GM19455 (cell line): ENCODE measurements around the gene ZKSCAN5.

Experiments
- ATAC-seq: cut with Tn5 transposase; IDR thresholded peaks from one replicate; pipeline ENCODE4 v1.9.1; 2021; ENCODE audit not compliant: unreplicated experiment

ZKSCAN5 gene

GRCh38 chr7:99504603-99505323 lies at the start of gene ZKSCAN5:
ZKSCAN5 (plus strand) TSS chr7:99504662; CDS start chr7:99506045, 1,383 bp downstream.
- ATAC-seq = peak; percentile 79

DNA sequence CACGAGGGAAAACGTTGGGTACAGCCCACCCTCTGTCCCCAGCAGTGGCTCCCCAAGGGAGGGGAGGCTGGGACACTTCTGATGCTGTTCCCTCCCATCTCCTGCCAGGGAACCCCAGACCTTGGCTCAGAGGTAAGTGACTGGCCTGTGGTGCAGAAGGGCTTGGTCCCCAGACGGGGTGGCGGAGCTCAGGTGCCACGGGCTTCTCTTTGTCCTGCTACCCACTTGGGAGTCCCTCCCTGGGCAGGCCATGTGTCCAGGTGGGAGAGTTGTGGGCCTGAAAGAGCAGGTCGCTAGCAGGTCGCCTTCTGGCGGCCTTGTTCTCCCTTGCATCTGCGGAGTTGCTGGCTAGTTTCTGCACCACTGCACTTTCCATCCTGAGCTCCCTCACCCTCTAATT lies 48.6 kb upstream of the ZKSCAN5 start:
- ATAC-seq = no peak

- ATAC-seq = no peak
These were observed 48.2 kb upstream of the ZKSCAN5 start for GRCh38 chr7:99456288-99456687.

DNA sequence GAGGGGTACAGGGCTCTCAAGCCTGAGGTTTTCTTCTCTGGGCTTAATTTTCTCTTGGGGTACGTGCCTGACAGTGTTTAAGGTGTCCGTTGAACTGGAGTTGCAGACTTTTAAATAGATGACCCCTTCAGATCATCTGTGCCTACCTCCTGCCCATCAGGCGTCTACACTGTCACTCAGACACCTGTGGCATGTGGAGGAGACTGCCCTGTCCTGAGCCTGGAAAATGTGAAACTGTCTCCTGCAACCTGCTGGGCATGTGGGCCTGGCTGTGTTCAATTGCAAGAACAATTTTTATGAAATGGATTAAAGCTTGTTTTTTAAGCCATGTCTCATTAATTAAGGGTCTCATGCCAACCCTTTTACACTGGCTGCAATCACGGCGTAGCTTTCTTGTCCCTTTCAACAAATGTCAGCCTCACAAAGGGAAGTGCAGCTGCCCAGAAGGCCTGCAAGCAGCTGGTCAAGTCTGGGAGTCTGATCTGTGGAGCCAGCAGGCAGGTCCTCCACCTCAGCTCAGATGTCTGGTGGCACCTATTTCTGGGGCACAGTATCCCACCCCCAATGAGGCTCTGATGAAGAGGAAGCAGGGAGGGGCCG lies 47.3 kb upstream of the ZKSCAN5 start:
- no peak for ATAC-seq

DNA sequence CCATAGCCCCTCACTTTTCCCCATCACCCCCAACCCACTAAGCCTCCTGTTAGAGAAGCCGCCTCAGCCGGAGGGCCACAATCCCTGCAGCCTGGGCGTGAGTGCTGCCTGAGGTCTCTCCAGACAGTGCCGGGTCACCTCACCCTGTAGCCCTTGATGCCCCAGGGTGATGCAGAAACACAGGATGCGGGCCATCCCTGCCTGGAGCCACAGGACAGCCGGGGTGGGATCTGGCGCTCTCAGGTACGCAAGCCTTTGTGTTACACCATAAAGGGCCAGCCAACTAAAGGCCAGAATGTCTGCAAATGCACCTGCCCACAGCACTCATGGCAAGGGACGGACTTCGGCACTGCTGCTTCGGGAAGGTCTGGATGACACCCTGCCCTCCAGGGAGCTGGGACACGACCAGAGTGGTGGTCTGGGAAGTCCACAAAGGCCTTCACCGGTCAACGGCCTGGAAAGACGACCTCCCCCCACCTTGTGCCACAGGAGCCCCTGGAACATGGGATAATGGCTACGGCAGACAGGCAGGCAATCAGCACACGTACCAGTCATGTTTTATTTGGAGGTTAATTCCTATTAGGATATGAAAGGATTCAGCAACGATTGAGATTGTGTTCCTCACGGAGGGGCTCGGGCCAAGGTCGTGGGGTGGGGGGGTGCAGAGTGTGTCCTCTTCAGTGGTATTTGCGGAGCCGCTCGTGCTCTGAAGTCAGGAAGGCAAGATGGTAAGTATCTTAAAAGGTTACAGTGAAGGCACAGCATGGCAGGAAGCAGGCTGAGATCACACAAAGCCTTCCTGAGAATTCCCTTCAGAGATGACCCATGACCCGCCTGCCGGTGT lies 46.6 kb upstream of the ZKSCAN5 start:
- ATAC-seq = no peak

DNA sequence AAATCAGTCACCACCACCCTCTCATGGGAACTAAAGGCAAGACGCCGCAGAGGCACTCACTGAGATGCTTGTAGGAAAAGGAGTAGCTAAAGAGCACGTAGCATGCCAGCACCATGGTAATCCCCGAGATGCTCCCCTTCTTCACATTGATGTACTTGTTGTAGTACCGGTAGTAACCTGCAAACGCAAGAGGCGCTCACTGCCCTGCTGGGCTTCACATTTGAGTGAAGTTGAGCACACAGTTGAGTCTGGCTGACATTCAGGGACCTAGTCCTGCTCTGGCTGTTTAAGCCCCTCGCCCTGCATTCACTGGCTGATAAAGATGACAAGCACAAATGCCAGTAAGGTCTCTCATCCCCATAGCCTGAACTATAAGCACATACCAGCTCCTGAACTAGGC lies 45.4 kb upstream of the ZKSCAN5 start:
- no peak for ATAC-seq

- no peak for ATAC-seq
These were observed 43.8 kb upstream of the ZKSCAN5 start for GRCh38 chr7:99460651-99461050.

- no peak for ATAC-seq
These were observed 43.2 kb upstream of the ZKSCAN5 start for GRCh38 chr7:99461221-99461620.

DNA sequence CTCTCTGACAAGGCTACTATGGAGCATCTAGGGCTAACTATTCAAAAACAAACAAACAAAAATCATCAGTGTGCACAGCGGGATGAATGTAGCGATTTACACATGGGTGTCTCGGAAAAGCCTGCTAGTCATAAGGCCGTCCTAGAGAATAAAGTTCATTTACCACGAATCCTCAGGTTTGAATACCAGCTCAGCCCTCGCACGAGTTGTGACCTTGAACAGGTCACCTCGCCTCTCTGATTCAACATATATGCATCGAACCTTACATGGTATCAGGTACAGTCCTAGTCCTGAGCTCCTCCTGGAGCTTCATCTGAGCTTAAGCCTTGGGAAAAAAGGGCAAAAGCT lies 39.1 kb upstream of the ZKSCAN5 start:
- no peak for ATAC-seq

- no peak for ATAC-seq
These were observed 36.0 kb upstream of the ZKSCAN5 start for GRCh38 chr7:99468336-99468918.

GRCh38 chr7:99469381-99470065 lies 34.9 kb upstream of the ZKSCAN5 start:
- no peak for ATAC-seq

GRCh38 chr7:99472561-99473314 lies 31.7 kb upstream of the ZKSCAN5 start, which contains the start of gene ZNF789:
ZNF789 (plus strand) TSS chr7:99472890; CDS start chr7:99476457, 3,567 bp downstream.
- ATAC-seq = peak; percentile 95

- no peak for ATAC-seq
These were observed 31.2 kb upstream of the ZKSCAN5 start for GRCh38 chr7:99473315-99473596.

DNA sequence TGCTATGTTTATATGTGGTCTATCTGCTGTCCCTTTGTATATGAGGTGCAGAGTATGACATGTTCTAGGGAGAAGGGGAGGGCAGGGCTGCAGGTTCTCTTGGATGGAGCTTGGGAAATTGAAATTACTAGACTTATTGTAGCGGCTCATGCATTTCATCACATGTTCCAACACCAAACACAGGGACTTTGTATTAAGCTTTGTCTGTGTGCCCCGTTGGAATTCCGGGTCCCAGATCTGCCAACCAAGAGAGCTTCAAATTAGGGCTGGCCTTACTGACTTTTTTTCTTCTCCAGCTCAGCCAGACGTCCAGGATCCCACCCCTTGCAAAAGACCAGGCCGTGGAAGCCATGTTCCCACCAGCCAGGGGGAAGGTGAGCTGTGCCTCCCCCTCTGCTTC lies 28.4 kb upstream of the ZKSCAN5 start:
- ATAC-seq = no peak

- ATAC-seq = no peak
These were observed 25.7 kb upstream of the ZKSCAN5 start for GRCh38 chr7:99478464-99479440.

DNA sequence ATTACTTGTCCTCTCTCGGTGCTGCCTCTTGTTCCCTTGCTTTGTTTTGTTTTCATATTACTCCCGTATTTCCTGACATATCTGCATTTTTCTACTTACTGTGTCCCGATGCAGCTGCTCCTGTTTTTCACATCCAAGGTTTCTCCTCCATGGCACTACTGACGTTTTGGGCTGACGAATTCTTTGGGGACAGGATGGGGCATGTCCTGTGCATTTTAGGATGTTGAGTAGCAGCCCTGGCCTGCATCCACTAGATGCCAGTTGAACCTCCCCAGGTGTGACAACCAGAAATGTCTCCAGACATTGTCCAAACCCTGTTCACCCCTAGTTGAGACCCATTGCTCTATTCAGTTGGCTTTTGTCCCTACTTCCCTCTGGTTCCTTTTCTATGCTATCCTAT lies 19.4 kb upstream of the ZKSCAN5 start:
- ATAC-seq = no peak

- no peak for ATAC-seq
These were observed 15.2 kb upstream of the ZKSCAN5 start for GRCh38 chr7:99489235-99489634.

- no peak for ATAC-seq
These were observed 13.6 kb upstream of the ZKSCAN5 start for GRCh38 chr7:99490878-99491277.

- no peak for ATAC-seq
These were observed 10.6 kb upstream of the ZKSCAN5 start for GRCh38 chr7:99493823-99494222.
